Activated naive CD4-positive, alpha-beta T cell (primary cell): ENCODE results near the gene ZNF620.
"Not testable (repeated sequence)": the region's sequence is repeated elsewhere in the genome, so short reads cannot be mapped to it uniquely, and the experiment has no call there.

Experiments
- DNase-seq, 4 experiments: peaks; one replicate each; lab custom pipeline; 2025; lab: John Stamatoyannopoulos, UW

The ZNF620 gene

GRCh38 chr3:40505599-40506462 is at the start of gene ZNF620:
Gene ZNF620 (plus strand): TSS chr3:40506039. CDS start chr3:40506353, 314 bp downstream.
- DNase-seq, result peak; percentile 4 to 29 (median 10)

- DNase-seq, result no peak
Observed at GRCh38 chr3:40456279-40456939, 49.4 kb upstream of the ZNF620 start.

- DNase-seq, result peak; percentile 80 to 93 (median 89)
Observed at GRCh38 chr3:40456940-40457823, 48.7 kb upstream of the ZNF620 start, which contains the start of gene RPL14. Gene RPL14 (plus strand): TSS chr3:40457339. CDS start chr3:40457472, 133 bp downstream.

- no peak for DNase-seq
Observed at GRCh38 chr3:40458473-40458872, 47.4 kb upstream of the ZNF620 start.

GRCh38 chr3:40460481-40460880 is 45.4 kb upstream of the ZNF620 start:
- not testable (repeated sequence) for DNase-seq

- no peak for DNase-seq
Observed at GRCh38 chr3:40461161-40461560, 44.7 kb upstream of the ZNF620 start.

GRCh38 chr3:40462838-40463237 is 43.0 kb upstream of the ZNF620 start:
- DNase-seq, result not testable (repeated sequence)

GRCh38 chr3:40463579-40463978 is 42.3 kb upstream of the ZNF620 start:
- no peak for DNase-seq

- no peak for DNase-seq
Observed at GRCh38 chr3:40464339-40465110, 41.3 kb upstream of the ZNF620 start.

GRCh38 chr3:40465111-40465407 is 40.8 kb upstream of the ZNF620 start:
- no peak for DNase-seq

GRCh38 chr3:40465456-40465855 is 40.4 kb upstream of the ZNF620 start:
- DNase-seq, result no peak

- DNase-seq, result no peak
Observed at GRCh38 chr3:40468018-40468417, 37.8 kb upstream of the ZNF620 start.

- no peak for DNase-seq
Observed at GRCh38 chr3:40470701-40471100, 35.1 kb upstream of the ZNF620 start.

GRCh38 chr3:40476478-40477470 is 29.1 kb upstream of the ZNF620 start, which contains the start of gene ZNF619:
Gene ZNF619 (plus strand): TSS chr3:40477122. CDS start chr3:40477980, 858 bp downstream.
- DNase-seq, result peak in 2 of 4 experiments; percentile 21 to 39

GRCh38 chr3:40477666-40478065 is 28.2 kb upstream of the ZNF620 start:
- no peak for DNase-seq

GRCh38 chr3:40487172-40487571 is 18.7 kb upstream of the ZNF620 start:
- no peak for DNase-seq

- DNase-seq, result no peak
Observed at GRCh38 chr3:40490916-40491315, 14.9 kb upstream of the ZNF620 start.

GRCh38 chr3:40494698-40495097 is 11.1 kb upstream of the ZNF620 start:
- DNase-seq, result no peak

GRCh38 chr3:40497288-40497687 is 8.6 kb upstream of the ZNF620 start:
- DNase-seq, result no peak

GRCh38 chr3:40499952-40500351 is 5.9 kb upstream of the ZNF620 start:
- DNase-seq, result no peak
